ENCODE results near the gene PNPLA7. TPM values are rescaled to one million over a fixed set of nuclear protein-coding genes. Genes with fewer than 3 reads are reported as not detected.
"Not testable (repeated sequence)": the region's sequence is repeated elsewhere in the genome, so short reads cannot be mapped to it uniquely, and the experiment has no call there.

PNPLA7 gene
- total and polyA plus RNA-seq, 4 donors: 0.75 to 6.5 (median 2.1) TPM

DNA sequence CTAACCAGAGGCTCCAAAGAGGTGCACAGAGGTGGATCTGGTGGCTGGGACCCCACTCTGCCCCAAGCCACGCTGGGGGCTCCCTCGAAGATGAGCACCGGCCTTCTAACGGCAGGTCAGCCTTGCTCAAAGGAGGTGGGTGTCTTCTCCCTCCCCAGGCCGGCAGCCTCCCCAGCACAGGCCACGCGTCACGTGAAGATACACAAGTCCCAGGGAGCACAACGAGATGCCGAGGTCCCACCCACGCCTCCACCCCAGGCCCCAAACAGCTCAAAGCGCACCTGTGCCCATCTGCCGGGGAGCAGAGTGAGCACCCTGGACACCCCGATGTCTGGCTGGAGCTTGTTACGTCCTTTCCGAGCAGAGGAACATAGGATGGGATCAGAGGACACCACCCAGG lies 12.1 kb downstream of the PNPLA7 start:
- H3K36me3 ChIP-seq (ENCODE audit: control insufficient read depth in 4 of 4, insufficient read depth in 3 of 4, low read depth in 1 of 4, low read length in 3 of 4): peaks cover 3 to 30% (median 10%) of the 10 kb centered on the region in 4 donors
- TF ChIP-seq HNF4A (conservative IDR thresholded peaks at IDR 0.05): no peak
- TF ChIP-seq, protein P1, sequence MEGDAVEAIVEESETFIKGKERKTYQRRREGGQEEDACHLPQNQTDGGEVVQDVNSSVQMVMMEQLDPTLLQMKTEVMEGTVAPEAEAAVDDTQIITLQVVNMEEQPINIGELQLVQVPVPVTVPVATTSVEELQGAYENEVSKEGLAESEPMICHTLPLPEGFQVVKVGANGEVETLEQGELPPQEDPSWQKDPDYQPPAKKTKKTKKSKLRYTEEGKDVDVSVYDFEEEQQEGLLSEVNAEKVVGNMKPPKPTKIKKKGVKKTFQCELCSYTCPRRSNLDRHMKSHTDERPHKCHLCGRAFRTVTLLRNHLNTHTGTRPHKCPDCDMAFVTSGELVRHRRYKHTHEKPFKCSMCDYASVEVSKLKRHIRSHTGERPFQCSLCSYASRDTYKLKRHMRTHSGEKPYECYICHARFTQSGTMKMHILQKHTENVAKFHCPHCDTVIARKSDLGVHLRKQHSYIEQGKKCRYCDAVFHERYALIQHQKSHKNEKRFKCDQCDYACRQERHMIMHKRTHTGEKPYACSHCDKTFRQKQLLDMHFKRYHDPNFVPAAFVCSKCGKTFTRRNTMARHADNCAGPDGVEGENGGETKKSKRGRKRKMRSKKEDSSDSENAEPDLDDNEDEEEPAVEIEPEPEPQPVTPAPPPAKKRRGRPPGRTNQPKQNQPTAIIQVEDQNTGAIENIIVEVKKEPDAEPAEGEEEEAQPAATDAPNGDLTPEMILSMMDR (IDR thresholded peaks at IDR 0.05; ENCODE audit: low read depth, low read length, missing input control): no peak
- no peak for TF ChIP-seq SP1 (IDR thresholded peaks at IDR 0.05)
- TF ChIP-seq YY1 (IDR thresholded peaks at IDR 0.05): no peak
- TF ChIP-seq FOXA2 (IDR thresholded peaks at IDR 0.05): no peak
- TF ChIP-seq, protein P2, sequence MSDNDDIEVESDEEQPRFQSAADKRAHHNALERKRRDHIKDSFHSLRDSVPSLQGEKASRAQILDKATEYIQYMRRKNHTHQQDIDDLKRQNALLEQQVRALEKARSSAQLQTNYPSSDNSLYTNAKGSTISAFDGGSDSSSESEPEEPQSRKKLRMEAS (IDR thresholded peaks at IDR 0.05): no peak
- no peak for TF ChIP-seq HNF4G (IDR thresholded peaks at IDR 0.05)
- no peak for TF ChIP-seq RXRA (IDR thresholded peaks at IDR 0.05)
- TF ChIP-seq JUND (IDR thresholded peaks at IDR 0.05): no peak
- TF ChIP-seq, protein P3, sequence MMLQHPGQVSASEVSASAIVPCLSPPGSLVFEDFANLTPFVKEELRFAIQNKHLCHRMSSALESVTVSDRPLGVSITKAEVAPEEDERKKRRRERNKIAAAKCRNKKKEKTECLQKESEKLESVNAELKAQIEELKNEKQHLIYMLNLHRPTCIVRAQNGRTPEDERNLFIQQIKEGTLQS (IDR thresholded peaks at IDR 0.05): no peak
- no peak for TF ChIP-seq GABPA (IDR thresholded peaks at IDR 0.05 in 1 of 2, conservative IDR thresholded peaks at IDR 0.05 in 1 of 2)
- no peak for TF ChIP-seq RAD21 (IDR thresholded peaks at IDR 0.05)
- no peak for TF ChIP-seq EGR1 (IDR thresholded peaks at IDR 0.05; ENCODE audit: low read depth in 2 of 2)
- TF ChIP-seq TAF1 (conservative IDR thresholded peaks at IDR 0.05): no peak
- TF ChIP-seq ZBTB33 (IDR thresholded peaks at IDR 0.05): no peak
- no peaks in the 10 kb centered on the region for H3K9me3 ChIP-seq (ENCODE audit: control insufficient read depth in 4 of 4, low read length in 3 of 4)
- H3K27ac ChIP-seq (ENCODE audit: low read depth in 1 of 2, low read length in 2 of 2): no peak overlapping the region
- H3K27me3 ChIP-seq (ENCODE audit: control insufficient read depth in 4 of 4, insufficient read depth in 4 of 4, low read length in 3 of 4): no peaks in the 10 kb centered on the region
- H3K9ac ChIP-seq (ENCODE audit: low read depth in 1 of 2, low read length in 2 of 2): no peak overlapping the region
- H3K4me1 ChIP-seq (ENCODE audit: control insufficient read depth in 4 of 4, insufficient read depth in 4 of 4, low read length in 3 of 4): peaks cover 0 to 13% (median 7%) of the 10 kb centered on the region in 4 donors
- DNase-seq (ENCODE audit: low spot score): no peak
- 95% methylated on average over 16 of the region's 16 CpGs for WGBS
- H3K4me3 ChIP-seq (ENCODE audit: low read depth in 1 of 3, low read length in 3 of 3): no peak overlapping the region

DNA sequence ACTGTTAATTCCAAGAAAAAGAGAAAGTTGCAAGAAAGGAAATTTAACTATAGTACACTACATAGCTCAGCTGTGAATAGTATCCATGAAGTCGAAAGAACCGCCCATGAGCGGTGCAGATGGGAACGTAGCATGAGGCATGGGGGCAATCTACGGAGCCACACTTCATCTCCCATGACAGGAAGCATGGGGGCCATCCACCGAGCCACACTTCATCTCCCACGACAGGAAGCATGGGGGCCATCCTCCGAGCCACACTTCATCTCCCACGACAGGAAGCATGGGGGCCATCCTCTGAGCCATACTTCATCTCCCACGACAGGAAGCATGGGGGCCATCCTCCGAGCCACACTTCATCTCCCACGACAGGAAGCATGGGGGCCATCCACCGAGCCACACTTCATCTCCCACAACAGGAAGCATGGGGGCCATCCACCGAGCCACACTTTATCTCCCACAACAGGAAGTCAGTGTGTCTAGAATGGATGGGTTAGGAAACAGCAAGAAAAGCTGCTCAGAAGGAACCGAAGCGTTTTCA lies 13.5 kb downstream of the PNPLA7 start:
- H3K4me1 ChIP-seq (ENCODE audit: control insufficient read depth in 4 of 4, insufficient read depth in 4 of 4, low read length in 3 of 4): peaks cover 0 to 13% (median 7%) of the 10 kb centered on the region in 4 donors
- not testable (repeated sequence) for H3K9ac ChIP-seq (ENCODE audit: low read depth in 1 of 2, low read length in 2 of 2); DNase-seq (ENCODE audit: low spot score); H3K27ac ChIP-seq (ENCODE audit: low read depth in 1 of 2, low read length in 2 of 2); H3K9me3 ChIP-seq (ENCODE audit: control insufficient read depth in 4 of 4, low read length in 3 of 4); H3K27me3 ChIP-seq (ENCODE audit: control insufficient read depth in 4 of 4, insufficient read depth in 4 of 4, low read length in 3 of 4); H3K4me3 ChIP-seq (ENCODE audit: low read depth in 1 of 3, low read length in 3 of 3)
- peaks cover 3 to 18% (median 9%) of the 10 kb centered on the region in 4 donors for H3K36me3 ChIP-seq (ENCODE audit: control insufficient read depth in 4 of 4, insufficient read depth in 3 of 4, low read depth in 1 of 4, low read length in 3 of 4)
- WGBS: 75% methylated on average over 16 of the region's 16 CpGs

DNA sequence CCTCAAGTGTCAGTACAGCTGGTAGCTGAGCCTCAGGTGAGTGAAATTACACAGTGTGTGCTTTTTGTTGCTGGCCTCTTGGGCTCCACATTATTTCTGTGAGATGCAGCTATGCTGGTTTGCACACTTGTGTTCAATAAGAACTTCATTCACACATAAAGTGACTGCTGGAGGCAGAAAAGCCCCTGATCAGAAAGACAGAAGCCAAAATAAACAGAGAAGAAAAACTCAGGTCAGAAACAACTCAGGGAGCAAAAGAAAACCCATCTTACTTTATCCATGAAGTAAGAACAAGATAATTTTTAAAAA lies 15.1 kb downstream of the PNPLA7 start:
- no peak for TF ChIP-seq HNF4G (IDR thresholded peaks at IDR 0.05)
- Histone ChIP-seq H3K27ac (ENCODE audit: low read depth in 1 of 2, low read length in 2 of 2) (peak overlapping the region in 1 of 2 donors; percentile 42), H3K36me3 (ENCODE audit: control insufficient read depth in 4 of 4, insufficient read depth in 3 of 4, low read depth in 1 of 4, low read length in 3 of 4) (peaks cover 0 to 8% (median 5%) of the 10 kb centered on the region in 4 donors), H3K9me3 (ENCODE audit: control insufficient read depth in 4 of 4, low read length in 3 of 4) (no peaks in the 10 kb centered on the region), H3K9ac (ENCODE audit: low read depth in 1 of 2, low read length in 2 of 2) (no peak overlapping the region), H3K4me1 (ENCODE audit: control insufficient read depth in 4 of 4, insufficient read depth in 4 of 4, low read length in 3 of 4) (peaks cover 0 to 13% (median 7%) of the 10 kb centered on the region in 4 donors), H3K4me3 (ENCODE audit: low read depth in 1 of 3, low read length in 3 of 3) (no peak overlapping the region), H3K27me3 (ENCODE audit: control insufficient read depth in 4 of 4, insufficient read depth in 4 of 4, low read length in 3 of 4) (no peaks in the 10 kb centered on the region)
- DNase-seq (ENCODE audit: low spot score): no peak
